IgD-negative memory B cell (primary cell): ENCODE measurements around the gene GTSE1. TPM values are rescaled to one million over a fixed set of nuclear protein-coding genes. Genes with fewer than 3 reads are reported as not detected.
A peak's percentile ranks its signal among the peaks of the same experiment; 100 is the strongest.

Experiments
- H3K27ac Mint-ChIP-seq, 3 donors: one replicate each; pipeline ENCODE4 v1.8.0; 2020 to 2022; ENCODE audit warnings: mild to moderate bottlenecking in 3 of 3, mixed read lengths in 3 of 3, moderate library complexity in 1 of 3
- H3K27me3 Mint-ChIP-seq: one replicate; pipeline ENCODE4 v1.8.0; 2021; ENCODE audit warnings: mixed read lengths
- H3K36me3 Mint-ChIP-seq: one replicate; pipeline ENCODE4 v1.8.0; 2020; ENCODE audit warnings: mild to moderate bottlenecking, mixed read lengths
- H3K4me1 Mint-ChIP-seq, 3 donors: one replicate each; pipeline ENCODE4 v1.8.0; 2020 to 2022; ENCODE audit warnings: mixed read lengths in 3 of 3, mild to moderate bottlenecking in 1 of 3
- H3K4me3 Mint-ChIP-seq, 4 donors: one replicate each; pipeline ENCODE4 v1.8.0; 2020 to 2022; ENCODE audit warnings: mild to moderate bottlenecking in 4 of 4, mixed read lengths in 4 of 4, moderate library complexity in 3 of 4
- H3K9me3 Mint-ChIP-seq, 3 donors: one replicate each; pipeline ENCODE4 v1.8.0; 2020 to 2021; ENCODE audit warnings: mixed read lengths in 3 of 3, mild to moderate bottlenecking in 1 of 3
- polyA plus RNA-seq: library from polyadenylated mRNA; unstranded; fragments of 300-500 nt; fragmentation: Illumina TruSeq; gene quantifications from one replicate; pipeline ENCODE4 v1.2.3, GENCODE V29; 2021

GTSE1 gene
- polyA plus RNA-seq, 1 donor from 2014 or later, result not detected

- no peaks in the 10 kb centered on the region for H3K9me3 Mint-ChIP-seq
- H3K4me3 Mint-ChIP-seq, result peak overlapping the region in 1 of 4 donors; percentile 33
- peaks cover 16 to 27% (median 18%) of the 10 kb centered on the region in 3 donors for H3K4me1 Mint-ChIP-seq
- H3K27me3 Mint-ChIP-seq, result peaks cover 3% of the 10 kb centered on the region
- H3K36me3 Mint-ChIP-seq, result peaks cover 11% of the 10 kb centered on the region
- H3K27ac Mint-ChIP-seq, result no peak overlapping the region
Measured at GRCh38 chr22:46339956-46340355, 43.3 kb downstream of the GTSE1 start.

GRCh38 chr22:46340676-46341075 lies 44.0 kb downstream of the GTSE1 start:
- H3K4me3 Mint-ChIP-seq, result no peak overlapping the region
- H3K9me3 Mint-ChIP-seq, result no peaks in the 10 kb centered on the region
- no peak overlapping the region for H3K27ac Mint-ChIP-seq
- peaks cover 11% of the 10 kb centered on the region for H3K36me3 Mint-ChIP-seq
- peaks cover 3% of the 10 kb centered on the region for H3K27me3 Mint-ChIP-seq
- H3K4me1 Mint-ChIP-seq, result peaks cover 16 to 27% (median 16%) of the 10 kb centered on the region in 3 donors

- no peaks in the 10 kb centered on the region for H3K27me3 Mint-ChIP-seq
- no peak overlapping the region for H3K4me3 Mint-ChIP-seq
- H3K27ac Mint-ChIP-seq, result peak overlapping the region in 1 of 3 donors; percentile 46
- peaks cover 0 to 8% (median 5%) of the 10 kb centered on the region in 3 donors for H3K4me1 Mint-ChIP-seq
- H3K9me3 Mint-ChIP-seq, result no peaks in the 10 kb centered on the region
- H3K36me3 Mint-ChIP-seq, result peaks cover 6% of the 10 kb centered on the region
Measured at GRCh38 chr22:46346680-46347405, 50.2 kb downstream of the GTSE1 start.

- no peak overlapping the region for H3K4me3 Mint-ChIP-seq
- H3K4me1 Mint-ChIP-seq, result peaks cover 0 to 8% (median 8%) of the 10 kb centered on the region in 3 donors
- peaks cover 6% of the 10 kb centered on the region for H3K36me3 Mint-ChIP-seq
- no peaks in the 10 kb centered on the region for H3K27me3 Mint-ChIP-seq
- H3K9me3 Mint-ChIP-seq, result no peaks in the 10 kb centered on the region
- no peak overlapping the region for H3K27ac Mint-ChIP-seq
Measured at GRCh38 chr22:46347646-46348045, 51.0 kb downstream of the GTSE1 start.

GRCh38 chr22:46348099-46348695 lies 51.5 kb downstream of the GTSE1 start:
- H3K36me3 Mint-ChIP-seq, result peaks cover 8% of the 10 kb centered on the region
- no peak overlapping the region for H3K27ac Mint-ChIP-seq
- H3K4me1 Mint-ChIP-seq, result peaks cover 0 to 8% (median 8%) of the 10 kb centered on the region in 3 donors
- peak overlapping the region in 1 of 4 donors; percentile 43 for H3K4me3 Mint-ChIP-seq
- no peaks in the 10 kb centered on the region for H3K27me3 Mint-ChIP-seq
- no peaks in the 10 kb centered on the region for H3K9me3 Mint-ChIP-seq

- H3K4me3 Mint-ChIP-seq, result peak overlapping the region in 2 of 4 donors; percentile 14 to 55
- no peaks in the 10 kb centered on the region for H3K9me3 Mint-ChIP-seq
- H3K4me1 Mint-ChIP-seq, result peaks cover 0 to 8% (median 6%) of the 10 kb centered on the region in 3 donors
- no peaks in the 10 kb centered on the region for H3K27me3 Mint-ChIP-seq
- H3K27ac Mint-ChIP-seq, result peak overlapping the region in 2 of 3 donors; percentile 44 to 85
- peaks cover 8% of the 10 kb centered on the region for H3K36me3 Mint-ChIP-seq
Measured at GRCh38 chr22:46349238-46349637, 52.6 kb downstream of the GTSE1 start.

GRCh38 chr22:46349681-46350080 lies 53.0 kb downstream of the GTSE1 start:
- peaks cover 7% of the 10 kb centered on the region for H3K36me3 Mint-ChIP-seq
- H3K4me3 Mint-ChIP-seq, result peak overlapping the region in 2 of 4 donors; percentile 14 to 55
- peaks cover 0 to 8% (median 5%) of the 10 kb centered on the region in 3 donors for H3K4me1 Mint-ChIP-seq
- H3K27me3 Mint-ChIP-seq, result no peaks in the 10 kb centered on the region
- H3K27ac Mint-ChIP-seq, result peak overlapping the region; percentile 44 to 85 (median 50)
- no peaks in the 10 kb centered on the region for H3K9me3 Mint-ChIP-seq

GRCh38 chr22:46350121-46350520 lies 53.5 kb downstream of the GTSE1 start:
- H3K9me3 Mint-ChIP-seq, result no peaks in the 10 kb centered on the region
- no peaks in the 10 kb centered on the region for H3K27me3 Mint-ChIP-seq
- H3K27ac Mint-ChIP-seq, result peak overlapping the region in 1 of 3 donors; percentile 50
- peaks cover 0 to 8% (median 6%) of the 10 kb centered on the region in 3 donors for H3K4me1 Mint-ChIP-seq
- peaks cover 6% of the 10 kb centered on the region for H3K36me3 Mint-ChIP-seq
- H3K4me3 Mint-ChIP-seq, result peak overlapping the region in 1 of 4 donors; percentile 20

GRCh38 chr22:46350646-46351045 lies 54.0 kb downstream of the GTSE1 start:
- H3K36me3 Mint-ChIP-seq, result peaks cover 6% of the 10 kb centered on the region
- H3K4me3 Mint-ChIP-seq, result no peak overlapping the region
- no peaks in the 10 kb centered on the region for H3K27me3 Mint-ChIP-seq
- H3K27ac Mint-ChIP-seq, result peak overlapping the region in 1 of 3 donors; percentile 31
- no peaks in the 10 kb centered on the region for H3K9me3 Mint-ChIP-seq
- peaks cover 0 to 11% (median 9%) of the 10 kb centered on the region in 3 donors for H3K4me1 Mint-ChIP-seq

GRCh38 chr22:46351131-46351735 lies 54.6 kb downstream of the GTSE1 start:
- H3K4me1 Mint-ChIP-seq, result peaks cover 0 to 11% (median 9%) of the 10 kb centered on the region in 3 donors
- no peaks in the 10 kb centered on the region for H3K9me3 Mint-ChIP-seq
- no peak overlapping the region for H3K27ac Mint-ChIP-seq
- peak overlapping the region in 1 of 4 donors; percentile 60 for H3K4me3 Mint-ChIP-seq
- H3K36me3 Mint-ChIP-seq, result peaks cover 6% of the 10 kb centered on the region
- H3K27me3 Mint-ChIP-seq, result no peaks in the 10 kb centered on the region

GRCh38 chr22:46351767-46352166 lies 55.1 kb downstream of the GTSE1 start:
- H3K4me3 Mint-ChIP-seq, result no peak overlapping the region
- H3K27me3 Mint-ChIP-seq, result no peaks in the 10 kb centered on the region
- H3K36me3 Mint-ChIP-seq, result peaks cover 6% of the 10 kb centered on the region
- H3K27ac Mint-ChIP-seq, result no peak overlapping the region
- peaks cover 0 to 11% (median 9%) of the 10 kb centered on the region in 3 donors for H3K4me1 Mint-ChIP-seq
- no peaks in the 10 kb centered on the region for H3K9me3 Mint-ChIP-seq

GRCh38 chr22:46352276-46352675 lies 55.6 kb downstream of the GTSE1 start:
- Mint-ChIP-seq H3K36me3 (peaks cover 6% of the 10 kb centered on the region), H3K27ac (no peak overlapping the region), H3K9me3 (no peaks in the 10 kb centered on the region), H3K27me3 (no peaks in the 10 kb centered on the region), H3K4me1 (peaks cover 0 to 11% (median 9%) of the 10 kb centered on the region in 3 donors), H3K4me3 (no peak overlapping the region)

- Mint-ChIP-seq H3K9me3 (no peaks in the 10 kb centered on the region), H3K36me3 (peaks cover 6% of the 10 kb centered on the region), H3K27ac (peak overlapping the region in 1 of 3 donors; percentile 53), H3K4me1 (peaks cover 0 to 11% (median 9%) of the 10 kb centered on the region in 3 donors), H3K27me3 (no peaks in the 10 kb centered on the region), H3K4me3 (no peak overlapping the region)
Measured at GRCh38 chr22:46352691-46353386, 56.2 kb downstream of the GTSE1 start.

GRCh38 chr22:46353483-46354105 lies 56.9 kb downstream of the GTSE1 start:
- H3K36me3 Mint-ChIP-seq, result peaks cover 6% of the 10 kb centered on the region

More at GRCh38 chr22:46353483-46354105, 56.9 kb downstream of the GTSE1 start:
- H3K4me1 Mint-ChIP-seq, result peaks cover 0 to 11% (median 9%) of the 10 kb centered on the region in 3 donors
- H3K9me3 Mint-ChIP-seq, result no peaks in the 10 kb centered on the region
- H3K27me3 Mint-ChIP-seq, result no peaks in the 10 kb centered on the region
- no peak overlapping the region for H3K4me3 Mint-ChIP-seq
- H3K27ac Mint-ChIP-seq, result peak overlapping the region in 1 of 3 donors; percentile 53
